ENCODE measurements around the gene IGFL1. TPM values are rescaled to one million over a fixed set of nuclear protein-coding genes. Genes with fewer than 3 reads are reported as not detected.

IGFL1 gene
- total RNA-seq (2021; fragmentation: NEBNext Ultra II Directional; extraction: Animal tissue kit (Norgen Biotek cat#: 25700)) (not detected in 2 replicates), polyA plus RNA-seq (2011; rRNA removed) (not detected in 2 replicates), polyA minus RNA-seq (2011; rRNA and poly(A)+ RNA removed) (not detected in 2 replicates)
- not detected for polyA plus RNA-seq (2011; cell fraction: cytosol; rRNA removed)
- polyA plus RNA-seq (2011; cell fraction: nucleus; rRNA removed), result not detected
- not detected in 4 replicates for polyA plus RNA-seq (2012, experiment 1 of 2)
- polyA plus RNA-seq (2012, experiment 2 of 2), result not detected
- 0.08 TPM for polyA plus RNA-seq (2013, experiment 1 of 2)
- polyA plus RNA-seq (2013, experiment 2 of 2), result not detected
- not detected for polyA minus RNA-seq (2011; cell fraction: cytosol; rRNA and poly(A)+ RNA removed)
- polyA minus RNA-seq (2011; cell fraction: nucleus; rRNA and poly(A)+ RNA removed), result not detected
- long read RNA-seq, experiment 1, result 0 reads
- long read RNA-seq, experiment 2, result 0 reads

- Histone ChIP-seq H3K4ac (replicated peaks; ENCODE audit: insufficient read length, low read depth, low read length) (no peak within 1 kb of the TSS), H2AFZ (ENCODE audit: low read length) (no peak within 1 kb of the TSS), H4K20me1 (replicated peaks in 1 of 2; ENCODE audit: control insufficient read depth in 1 of 2, insufficient read depth in 2 of 2, low read length in 2 of 2) (no peaks in the 10 kb centered on the region), H3K79me2 (ENCODE audit: control insufficient read depth in 1 of 2, insufficient read depth in 2 of 2, low read length in 2 of 2) (no peaks in the 10 kb centered on the region), H3K36me3 (ENCODE audit: control insufficient read depth in 2 of 4, insufficient read depth in 4 of 4, low read length in 3 of 4) (no peaks in the 10 kb centered on the region), H3K56ac (replicated peaks; ENCODE audit: insufficient read length, low read depth, low read length) (no peak within 1 kb of the TSS), H4K91ac (replicated peaks; ENCODE audit: insufficient read length, low read length) (no peak within 1 kb of the TSS), H4K8ac (ENCODE audit: extremely low read depth, insufficient read depth, low read length) (no peak within 1 kb of the TSS), H3K9ac (replicated peaks in 1 of 4; ENCODE audit: extremely low read depth in 1 of 4, low read depth in 3 of 4, low read length in 3 of 4) (no peak within 1 kb of the TSS), H2AK5ac (ENCODE audit: low read depth, low read length) (no peak within 1 kb of the TSS), H2BK120ac (replicated peaks; ENCODE audit: low read depth, low read length) (no peak within 1 kb of the TSS), H2BK15ac (ENCODE audit: low read length) (no peak within 1 kb of the TSS), H3K27me3 (replicated peaks in 1 of 4; ENCODE audit: control insufficient read depth in 3 of 4, extremely low read depth in 1 of 4, insufficient read depth in 3 of 4, low read length in 3 of 4) (peaks cover 0 to 2% (median under 1%) of the 10 kb centered on the region in 4 experiments; a peak in 1 of 7 replicates), H2BK12ac (ENCODE audit: low read depth, low read length) (no peak within 1 kb of the TSS; the same call in 1 of the 2 replicates), H2BK20ac (ENCODE audit: low read length) (no peak within 1 kb of the TSS), H3K14ac (ENCODE audit: insufficient read length) (no peak within 1 kb of the TSS), H4K5ac (ENCODE audit: insufficient read length, low read depth, low read length) (no peak within 1 kb of the TSS), H3K23ac (ENCODE audit: insufficient read length) (no peak within 1 kb of the TSS), H3K18ac (ENCODE audit: extremely low read depth, low read length) (no peak within 1 kb of the TSS), H3K4me1 (replicated peaks in 1 of 4; ENCODE audit: control insufficient read depth in 3 of 4, insufficient read depth in 4 of 4, low read length in 3 of 4) (0 out of 7 replicates have a peak, but pooled peaks cover 0 to 3% (median 0%) of the 10 kb centered on the region in 4 experiments), H3K27ac (ENCODE audit: low read depth, low read length) (no peak within 1 kb of the TSS), H2BK5ac (ENCODE audit: low read depth, low read length) (no peak within 1 kb of the TSS), H3K9me3 (ENCODE audit: insufficient read depth in 2 of 2, low read depth in 1 of 2, low read length in 1 of 2) (no peaks in the 10 kb centered on the region), H3K4me3 (ENCODE audit: extremely low read depth in 1 of 4, insufficient read depth in 2 of 4, low read depth in 3 of 4, low read length in 4 of 4) (no peak within 1 kb of the TSS), H3K23me2 (ENCODE audit: low read depth, low read length) (no peaks in the 10 kb centered on the region), H3K79me1 (ENCODE audit: low read depth, low read length) (no peaks in the 10 kb centered on the region), H3K4me2 (ENCODE audit: insufficient read depth in 1 of 2, low read depth in 2 of 2, low read length in 2 of 2) (no peak within 1 kb of the TSS)
- ChIA-PET CTCF (ENCODE audit: partially characterized antibody) (interaction anchor here (0.6 to 1.7 kb wide), 4 partner anchors 35 to 300 kb away, joined by 3 to 11 read pairs (median 3); partner anchors contain the start of gene PPP5C), POLR2A (ENCODE audit: partially characterized antibody) (interaction anchor here (0.7 kb wide), 1 partner anchor 35 kb away, joined by 3 read pairs; no protein-coding TSS in a partner anchor)
- 91% methylated on average over 6 of the region's 6 CpGs; no CpG with 5 or more reads in 1 of the 2 experiments for WGBS, 2 experiments (ENCODE audit: extremely low coverage in 1 of 2, insufficient coverage in 1 of 2, insufficient read length in 1 of 2, insufficient replicate concordance in 2 of 2, low coverage in 1 of 2, low lambda C conversion rate in 2 of 2, missing lambda C conversion rate in 1 of 2)
- no peak for FAIRE-seq
- no peak for DNase-seq (ENCODE audit: low read depth in 1 of 2, low spot score in 2 of 2)
- TF ChIP-seq JUN (IDR thresholded peaks at IDR 0.05; ENCODE audit: low read depth, low read length) (no peak), SP4 (IDR thresholded peaks at IDR 0.05; ENCODE audit: low read length) (no peak), YY1 (IDR thresholded peaks at IDR 0.05; ENCODE audit: low read depth, low read length) (no peak), CTBP2 (IDR thresholded peaks at IDR 0.05; ENCODE audit: borderline replicate concordance, insufficient read depth, insufficient read length, low read length) (no peak), SIRT6 (IDR thresholded peaks at IDR 0.05; ENCODE audit: low read length) (no peak), ATF3 (IDR thresholded peaks at IDR 0.05; ENCODE audit: insufficient read depth, low read depth, low read length) (no peak), CHD2 (IDR thresholded peaks at IDR 0.05; ENCODE audit: low read length) (no peak), MAFK (IDR thresholded peaks at IDR 0.05; ENCODE audit: low read depth, low read length) (no peak), SIX5 (IDR thresholded peaks at IDR 0.05; ENCODE audit: low read depth, low read length) (no peak), KDM4A (IDR thresholded peaks at IDR 0.05; ENCODE audit: low read depth, low read length, severe bottlenecking) (no peak), BRCA1 (IDR thresholded peaks at IDR 0.05; ENCODE audit: low read depth, low read length) (no peak)
- TF ChIP-seq, protein P1, sequence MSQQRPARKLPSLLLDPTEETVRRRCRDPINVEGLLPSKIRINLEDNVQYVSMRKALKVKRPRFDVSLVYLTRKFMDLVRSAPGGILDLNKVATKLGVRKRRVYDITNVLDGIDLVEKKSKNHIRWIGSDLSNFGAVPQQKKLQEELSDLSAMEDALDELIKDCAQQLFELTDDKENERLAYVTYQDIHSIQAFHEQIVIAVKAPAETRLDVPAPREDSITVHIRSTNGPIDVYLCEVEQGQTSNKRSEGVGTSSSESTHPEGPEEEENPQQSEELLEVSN (IDR thresholded peaks at IDR 0.05), result no peak
Measured at GRCh38 chr19:46229442-46229841, at the start of gene IGFL1. IGFL1 (plus strand) TSS chr19:46229742; CDS start chr19:46229775, 33 bp downstream.

Measured in H1 (cell line).